ENCODE measurements around the gene PSORS1C2.

- TF ChIP-seq CTCF (IDR thresholded peaks at IDR 0.05) (no peak), POLR2A (IDR thresholded peaks at IDR 0.05) (no peak)
Observed at GRCh38 chr6:31116661-31117385, 22.0 kb downstream of the PSORS1C2 start.

Measured in body of pancreas (tissue), 4 donors.